ENCODE data around the gene RBCK1.

Gene RBCK1

GRCh38 chr20:399182-399707 is 8.9 kb upstream of the RBCK1 start:
- Histone ChIP-seq H3K9me3 (ENCODE audit: low read depth, low read length) (no peaks in the 10 kb centered on the region), H3K36me3 (ENCODE audit: insufficient read depth, low read length) (peaks cover 37% of the 10 kb centered on the region; the same call in 1 of the 2 replicates), H3K4me3 (no peak overlapping the region), H3K9ac (ENCODE audit: insufficient read length) (no peak overlapping the region), H3K27ac (no peak overlapping the region)
- TF ChIP-seq POLR2AphosphoS5 (IDR thresholded peaks at IDR 0.05; ENCODE audit: borderline replicate concordance, low read depth, low read length) (no peak), FOXP2 (optimal IDR thresholded peaks at IDR 0.05; ENCODE audit: control extremely low read depth, extremely low read length, insufficient read depth) (no peak), EZH2 (IDR thresholded peaks at IDR 0.05) (no peak)
- DNase-seq (ENCODE audit: low read depth, low spot score): no peak

- TF ChIP-seq POLR2AphosphoS5 (IDR thresholded peaks at IDR 0.05; ENCODE audit: borderline replicate concordance, low read depth, low read length) (no peak), EZH2 (IDR thresholded peaks at IDR 0.05) (no peak), FOXP2 (optimal IDR thresholded peaks at IDR 0.05; ENCODE audit: control extremely low read depth, extremely low read length, insufficient read depth) (no peak)
- H3K27ac ChIP-seq: no peak overlapping the region; the same call in 1 of the 2 replicates
- no peak for DNase-seq (ENCODE audit: low read depth, low spot score)
Observed at GRCh38 chr20:400128-400453, 8.0 kb upstream of the RBCK1 start.

DNA sequence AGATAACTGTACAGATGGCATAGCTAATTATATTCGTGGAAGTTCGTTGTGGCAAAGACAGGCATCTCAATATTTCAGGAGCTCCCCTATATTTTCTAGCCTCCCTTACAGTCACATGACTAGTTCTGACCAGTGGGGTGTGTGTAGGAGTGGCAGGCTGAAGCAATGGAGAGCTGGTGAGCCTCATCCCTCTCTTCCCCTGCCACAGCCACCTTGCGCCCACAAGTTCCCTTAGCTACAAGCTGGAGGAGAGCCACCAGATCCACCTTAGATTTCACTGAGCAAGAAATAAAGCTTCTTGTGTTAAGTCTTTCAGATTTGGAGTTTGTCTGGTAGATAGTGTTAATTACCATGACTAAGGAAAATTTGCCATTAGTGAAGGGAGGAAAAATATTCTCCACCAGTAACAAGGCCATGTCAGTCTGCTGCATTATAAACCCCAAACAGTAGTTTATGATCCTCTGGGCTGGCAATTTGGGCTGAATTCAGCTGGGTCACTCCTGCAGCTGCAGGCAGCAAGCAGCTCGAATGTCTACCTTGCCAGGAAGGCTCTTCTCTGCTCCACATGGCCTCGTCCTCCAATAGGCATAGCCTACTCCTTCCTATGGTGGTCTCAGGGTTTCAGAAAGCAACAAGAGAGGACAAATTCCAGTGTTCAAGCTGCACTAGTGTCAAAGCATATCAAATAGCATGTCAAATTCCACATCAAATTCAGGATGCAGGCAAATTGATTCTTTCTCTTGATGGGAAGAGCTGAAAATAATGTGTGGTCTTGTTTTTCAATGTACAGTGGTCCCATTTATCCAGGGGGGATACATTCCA is 7.4 kb upstream of the RBCK1 start:
- no peak for DNase-seq (ENCODE audit: low read depth, low spot score)
- Histone ChIP-seq H3K9ac (ENCODE audit: insufficient read length) (no peak overlapping the region), H3K36me3 (ENCODE audit: insufficient read depth, low read length) (peaks cover 22% of the 10 kb centered on the region; the same call in 1 of the 2 replicates), H3K27ac (no peak overlapping the region; the same call in 1 of the 2 replicates), H3K9me3 (ENCODE audit: low read depth, low read length) (no peaks in the 10 kb centered on the region), H3K4me3 (no peak overlapping the region)
- TF ChIP-seq POLR2AphosphoS5 (IDR thresholded peaks at IDR 0.05; ENCODE audit: borderline replicate concordance, low read depth, low read length) (no peak), FOXP2 (optimal IDR thresholded peaks at IDR 0.05; ENCODE audit: control extremely low read depth, extremely low read length, insufficient read depth) (no peak), EZH2 (IDR thresholded peaks at IDR 0.05) (no peak)

More at GRCh38 chr20:400128-400453, 8.0 kb upstream of the RBCK1 start:
- Histone ChIP-seq H3K9me3 (ENCODE audit: low read depth, low read length) (no peaks in the 10 kb centered on the region), H3K9ac (ENCODE audit: insufficient read length) (no peak overlapping the region), H3K4me3 (no peak overlapping the region), H3K36me3 (ENCODE audit: insufficient read depth, low read length) (peaks cover 28% of the 10 kb centered on the region; the same call in 1 of the 2 replicates)

DNA sequence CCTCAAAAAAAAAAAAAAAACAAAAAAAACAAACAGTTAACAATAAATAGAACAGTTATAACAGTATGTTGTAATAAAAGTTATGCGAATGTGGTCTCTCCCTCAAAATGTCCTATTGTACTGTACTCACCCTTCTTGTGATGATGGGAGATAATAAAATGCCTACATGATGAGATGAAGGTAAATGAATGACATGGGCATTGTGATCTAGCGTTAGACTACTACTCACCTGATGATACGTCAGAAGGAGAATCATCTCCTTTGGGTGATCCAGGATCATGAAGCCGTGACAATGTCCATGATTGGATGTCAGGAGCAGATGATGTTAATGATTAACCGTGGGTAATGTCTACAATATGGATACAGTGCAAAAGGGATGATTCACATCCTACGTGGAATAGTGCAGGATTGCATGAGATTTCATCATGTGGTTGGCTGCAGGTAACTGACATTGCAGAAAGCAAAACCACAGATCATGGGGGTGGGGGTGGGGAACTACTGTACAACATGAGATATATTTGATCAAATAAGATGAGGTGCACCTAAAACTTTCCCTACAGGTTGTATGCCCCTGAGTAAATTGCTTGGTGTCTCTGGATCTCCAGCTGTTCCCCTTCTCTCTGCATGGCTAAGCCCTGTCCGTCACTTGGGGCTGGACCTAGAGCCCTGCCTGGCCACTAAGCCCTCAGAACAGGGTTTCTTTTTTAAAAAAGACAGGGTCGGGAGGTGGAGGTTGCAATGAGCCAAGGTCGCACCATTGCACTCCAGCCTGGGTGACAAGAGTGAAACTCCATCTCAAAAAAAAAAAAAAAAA is 6.2 kb upstream of the RBCK1 start:
- no peak for TF ChIP-seq EZH2 (IDR thresholded peaks at IDR 0.05)
- no peak for TF ChIP-seq POLR2AphosphoS5 (IDR thresholded peaks at IDR 0.05; ENCODE audit: borderline replicate concordance, low read depth, low read length)
- TF ChIP-seq FOXP2 (optimal IDR thresholded peaks at IDR 0.05; ENCODE audit: control extremely low read depth, extremely low read length, insufficient read depth): no peak
- H3K4me3 ChIP-seq: no peak overlapping the region
- peaks cover 10% of the 10 kb centered on the region; the same call in 1 of the 2 replicates for H3K36me3 ChIP-seq (ENCODE audit: insufficient read depth, low read length)
- no peak overlapping the region for H3K27ac ChIP-seq
- no peaks in the 10 kb centered on the region for H3K9me3 ChIP-seq (ENCODE audit: low read depth, low read length)
- no peak for DNase-seq (ENCODE audit: low read depth, low spot score)
- no peak overlapping the region for H3K9ac ChIP-seq (ENCODE audit: insufficient read length)

- no peak overlapping the region for H3K4me3 ChIP-seq
- H3K27ac ChIP-seq: no peak overlapping the region
- no peaks in the 10 kb centered on the region for H3K9me3 ChIP-seq (ENCODE audit: low read depth, low read length)
- no peak for DNase-seq (ENCODE audit: low read depth, low spot score)
- no peak overlapping the region for H3K9ac ChIP-seq (ENCODE audit: insufficient read length)
- no peak for TF ChIP-seq POLR2AphosphoS5 (IDR thresholded peaks at IDR 0.05; ENCODE audit: borderline replicate concordance, low read depth, low read length)
- TF ChIP-seq FOXP2 (optimal IDR thresholded peaks at IDR 0.05; ENCODE audit: control extremely low read depth, extremely low read length, insufficient read depth): no peak
- TF ChIP-seq EZH2 (IDR thresholded peaks at IDR 0.05): no peak
- H3K36me3 ChIP-seq (ENCODE audit: insufficient read depth, low read length): peaks cover 4% of the 10 kb centered on the region; the same call in 1 of the 2 replicates
Observed at GRCh38 chr20:402496-402885, 5.6 kb upstream of the RBCK1 start.

DNA sequence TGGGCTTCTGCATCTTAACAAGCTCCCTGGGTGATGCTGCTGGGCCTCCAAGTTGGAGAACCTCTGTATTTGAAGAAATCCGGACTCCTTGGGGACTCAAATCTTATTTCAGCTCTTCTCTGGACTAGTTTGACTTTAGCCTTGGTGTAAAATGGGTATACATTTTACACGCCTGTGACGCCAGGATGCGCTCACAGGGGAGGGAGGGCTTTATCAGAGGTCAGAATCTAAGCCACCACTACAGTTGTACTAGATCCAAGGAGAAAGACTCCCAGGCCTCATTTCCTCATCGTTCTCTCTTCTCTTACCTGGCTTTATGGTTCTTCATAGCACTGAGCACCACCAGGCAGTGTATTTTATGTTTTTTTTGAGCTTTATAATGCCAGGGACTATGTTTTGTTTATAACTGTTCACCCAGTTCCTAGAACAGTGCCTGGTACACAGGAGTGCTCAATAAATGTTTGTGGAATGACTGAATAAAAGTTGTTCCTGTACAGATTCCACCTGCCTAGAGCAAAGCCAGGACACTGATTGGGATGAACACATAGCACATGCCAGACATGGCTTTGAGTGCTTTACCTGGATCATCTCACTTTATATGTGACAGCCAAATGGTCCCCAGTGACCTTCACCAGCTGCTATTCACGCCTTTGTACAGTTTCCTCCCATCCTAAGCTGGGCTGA is 5.1 kb upstream of the RBCK1 start:
- Histone ChIP-seq H3K9me3 (ENCODE audit: low read depth, low read length) (no peaks in the 10 kb centered on the region), H3K9ac (ENCODE audit: insufficient read length) (no peak overlapping the region), H3K36me3 (ENCODE audit: insufficient read depth, low read length) (no peaks in the 10 kb centered on the region; the same call in 1 of the 2 replicates), H3K4me3 (no peak overlapping the region), H3K27ac (no peak overlapping the region)
- DNase-seq (ENCODE audit: low read depth, low spot score): no peak
- TF ChIP-seq POLR2AphosphoS5 (IDR thresholded peaks at IDR 0.05; ENCODE audit: borderline replicate concordance, low read depth, low read length): no peak
- no peak for TF ChIP-seq EZH2 (IDR thresholded peaks at IDR 0.05)
- TF ChIP-seq FOXP2 (optimal IDR thresholded peaks at IDR 0.05; ENCODE audit: control extremely low read depth, extremely low read length, insufficient read depth): no peak

DNA sequence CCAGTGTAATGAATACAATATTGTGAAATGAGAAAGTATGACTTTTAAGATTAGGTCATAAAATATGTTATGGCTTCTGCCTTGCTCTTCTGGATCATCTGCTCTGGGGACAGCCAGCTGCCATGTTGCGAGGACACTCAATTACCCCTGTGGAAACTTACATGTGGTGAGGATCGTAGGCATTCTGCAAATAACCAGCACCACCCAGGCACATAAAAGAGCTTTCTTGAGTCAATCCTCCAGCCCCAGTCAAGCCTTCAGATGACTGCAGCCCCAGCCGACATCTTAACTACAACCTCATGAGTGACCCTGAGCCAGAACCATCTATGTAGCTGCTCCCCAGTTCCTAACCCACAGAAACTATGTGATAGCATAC is 4.5 kb upstream of the RBCK1 start:
- H3K9ac ChIP-seq (ENCODE audit: insufficient read length): no peak overlapping the region
- H3K9me3 ChIP-seq (ENCODE audit: low read depth, low read length): no peaks in the 10 kb centered on the region
- TF ChIP-seq EZH2 (IDR thresholded peaks at IDR 0.05) (no peak), FOXP2 (optimal IDR thresholded peaks at IDR 0.05; ENCODE audit: control extremely low read depth, extremely low read length, insufficient read depth) (no peak), POLR2AphosphoS5 (IDR thresholded peaks at IDR 0.05; ENCODE audit: borderline replicate concordance, low read depth, low read length) (no peak)
- H3K27ac ChIP-seq: no peak overlapping the region
- DNase-seq (ENCODE audit: low read depth, low spot score): no peak
- H3K4me3 ChIP-seq: no peak overlapping the region
- H3K36me3 ChIP-seq (ENCODE audit: insufficient read depth, low read length): no peaks in the 10 kb centered on the region

Measured in SK-N-MC (cell line).